ENCODE results near the gene ADGRE2. TPM values are rescaled to one million over a fixed set of nuclear protein-coding genes. Genes with fewer than 3 reads are reported as not detected.

ADGRE2 gene
- total RNA-seq, 3 donors from 2014 or later (not counting 1 experiment from before 2014, with no cell fraction given), result 6.1 to 37.0 (median 20.3) TPM

DNA sequence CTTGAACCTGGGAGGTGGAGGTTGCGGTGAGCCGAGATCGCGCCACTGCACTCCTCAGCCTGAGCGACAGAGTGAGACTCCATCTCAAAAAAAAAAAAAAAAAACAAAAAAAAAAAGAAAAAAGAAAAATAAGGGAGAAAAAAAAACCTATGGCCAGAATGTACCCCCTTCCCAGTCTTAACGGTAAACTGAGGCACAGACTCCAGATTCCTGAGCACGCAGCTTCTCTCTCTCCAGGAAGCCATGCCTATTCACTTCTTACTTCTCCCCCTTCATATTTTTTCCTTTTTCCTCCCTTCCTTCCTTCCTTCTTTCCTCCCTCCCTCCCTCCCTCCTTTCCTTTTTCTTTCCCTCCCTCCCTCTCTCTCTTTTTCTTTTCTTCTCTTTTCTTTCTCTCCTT, 5.4 kb downstream of the ADGRE2 start:
- Histone ChIP-seq H3K4me3 (ENCODE audit: low read length) (no peak overlapping the region), H3K27me3 (ENCODE audit: control insufficient read depth, insufficient read depth, low read length) (peaks cover 7% of the 10 kb centered on the region), H3K27ac (ENCODE audit: low read length) (no peak overlapping the region), H3K9me3 (ENCODE audit: control insufficient read depth, insufficient read depth, low read length) (no peaks in the 10 kb centered on the region), H3K36me3 (ENCODE audit: control insufficient read depth, insufficient read depth, low read length) (no peaks in the 10 kb centered on the region), H3K4me1 (ENCODE audit: control insufficient read depth, insufficient read depth, low read length) (peaks cover 23% of the 10 kb centered on the region)
- Mint-ChIP-seq H3K27me3 (ENCODE audit: low read depth in 2 of 2) (peaks cover 14 to 19% of the 10 kb centered on the region in 2 donors), H3K36me3 (no peaks in the 10 kb centered on the region), H3K27ac (no peak overlapping the region), H3K4me3 (no peak overlapping the region), H3K9me3 (no peaks in the 10 kb centered on the region), H3K4me1 (peaks cover 7 to 20% of the 10 kb centered on the region in 2 donors)
- intact Hi-C loops (cut with micrococcal nuclease), result no loop called here
- TF ChIP-seq, protein P1, sequence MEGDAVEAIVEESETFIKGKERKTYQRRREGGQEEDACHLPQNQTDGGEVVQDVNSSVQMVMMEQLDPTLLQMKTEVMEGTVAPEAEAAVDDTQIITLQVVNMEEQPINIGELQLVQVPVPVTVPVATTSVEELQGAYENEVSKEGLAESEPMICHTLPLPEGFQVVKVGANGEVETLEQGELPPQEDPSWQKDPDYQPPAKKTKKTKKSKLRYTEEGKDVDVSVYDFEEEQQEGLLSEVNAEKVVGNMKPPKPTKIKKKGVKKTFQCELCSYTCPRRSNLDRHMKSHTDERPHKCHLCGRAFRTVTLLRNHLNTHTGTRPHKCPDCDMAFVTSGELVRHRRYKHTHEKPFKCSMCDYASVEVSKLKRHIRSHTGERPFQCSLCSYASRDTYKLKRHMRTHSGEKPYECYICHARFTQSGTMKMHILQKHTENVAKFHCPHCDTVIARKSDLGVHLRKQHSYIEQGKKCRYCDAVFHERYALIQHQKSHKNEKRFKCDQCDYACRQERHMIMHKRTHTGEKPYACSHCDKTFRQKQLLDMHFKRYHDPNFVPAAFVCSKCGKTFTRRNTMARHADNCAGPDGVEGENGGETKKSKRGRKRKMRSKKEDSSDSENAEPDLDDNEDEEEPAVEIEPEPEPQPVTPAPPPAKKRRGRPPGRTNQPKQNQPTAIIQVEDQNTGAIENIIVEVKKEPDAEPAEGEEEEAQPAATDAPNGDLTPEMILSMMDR (IDR thresholded peaks at IDR 0.05), result no peak
- 97% methylated on average over 2 of the region's 7 CpGs for WGBS (ENCODE audit: insufficient coverage)
- ATAC-seq (no peak), DNase-seq (no peak)

DNA sequence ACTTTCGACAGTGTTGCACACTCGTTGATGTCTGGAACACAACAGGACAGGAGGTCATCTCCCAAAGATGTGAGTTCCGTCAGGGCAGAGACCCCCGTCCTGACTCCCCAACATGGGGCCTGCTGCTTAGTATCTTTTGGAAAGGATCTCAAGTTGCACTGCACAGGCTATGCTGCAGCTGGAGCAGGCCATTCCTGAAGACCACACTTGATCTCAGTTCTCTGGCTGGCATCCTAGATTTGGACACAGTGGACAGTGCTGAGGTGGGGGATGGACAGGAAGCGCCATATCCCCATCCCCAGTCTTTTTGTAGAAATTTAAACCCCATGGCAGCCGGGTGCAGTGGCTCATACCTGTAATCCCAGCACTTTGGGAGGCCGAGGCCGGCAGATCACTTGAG, 5.9 kb downstream of the ADGRE2 start:
- H3K27me3 Mint-ChIP-seq (ENCODE audit: low read depth in 2 of 2), result peaks cover 8 to 18% of the 10 kb centered on the region in 2 donors
- Histone ChIP-seq H3K27me3 (ENCODE audit: control insufficient read depth, insufficient read depth, low read length) (peaks cover 7% of the 10 kb centered on the region), H3K27ac (ENCODE audit: low read length) (no peak overlapping the region), H3K4me3 (ENCODE audit: low read length) (no peak overlapping the region), H3K9me3 (ENCODE audit: control insufficient read depth, insufficient read depth, low read length) (no peaks in the 10 kb centered on the region), H3K36me3 (ENCODE audit: control insufficient read depth, insufficient read depth, low read length) (no peaks in the 10 kb centered on the region), H3K4me1 (ENCODE audit: control insufficient read depth, insufficient read depth, low read length) (peaks cover 23% of the 10 kb centered on the region)
- no peak overlapping the region for H3K27ac Mint-ChIP-seq
- TF ChIP-seq, protein P1 (IDR thresholded peaks at IDR 0.05), result no peak
- intact Hi-C loops (cut with micrococcal nuclease), result no loop called here
- peaks cover 7 to 20% of the 10 kb centered on the region in 2 donors for H3K4me1 Mint-ChIP-seq
- DNase-seq (no peak), ATAC-seq (no peak)
- no peaks in the 10 kb centered on the region for H3K9me3 Mint-ChIP-seq
- no peaks in the 10 kb centered on the region for H3K36me3 Mint-ChIP-seq
- WGBS (ENCODE audit: insufficient coverage), result 94% methylated on average over 8 of the region's 8 CpGs
- H3K4me3 Mint-ChIP-seq, result no peak overlapping the region

GRCh38 chr19:14770944-14771839, 7.2 kb downstream of the ADGRE2 start:
- Mint-ChIP-seq H3K4me3 (no peak overlapping the region), H3K9me3 (no peaks in the 10 kb centered on the region), H3K27ac (no peak overlapping the region), H3K36me3 (no peaks in the 10 kb centered on the region), H3K27me3 (ENCODE audit: low read depth in 2 of 2) (peaks cover 6 to 13% of the 10 kb centered on the region in 2 donors), H3K4me1 (peaks cover 5 to 12% of the 10 kb centered on the region in 2 donors)
- Histone ChIP-seq H3K27ac (ENCODE audit: low read length) (no peak overlapping the region), H3K9me3 (ENCODE audit: control insufficient read depth, insufficient read depth, low read length) (no peaks in the 10 kb centered on the region), H3K4me3 (ENCODE audit: low read length) (no peak overlapping the region), H3K36me3 (ENCODE audit: control insufficient read depth, insufficient read depth, low read length) (no peaks in the 10 kb centered on the region), H3K27me3 (ENCODE audit: control insufficient read depth, insufficient read depth, low read length) (peaks cover 6% of the 10 kb centered on the region), H3K4me1 (ENCODE audit: control insufficient read depth, insufficient read depth, low read length) (peaks cover 13% of the 10 kb centered on the region)
- TF ChIP-seq, protein P1 (IDR thresholded peaks at IDR 0.05), result no peak
- no peak for ATAC-seq
- no peak for DNase-seq
- WGBS (ENCODE audit: insufficient coverage), result 93% methylated on average over 11 of the region's 11 CpGs
- intact Hi-C loops (cut with micrococcal nuclease), result no loop called here

Measured in natural killer cell (primary cell).